Fibroblast of villous mesenchyme (primary cell): ENCODE data around the gene VAT1L. TPM values are rescaled to one million over a fixed set of nuclear protein-coding genes. Genes with fewer than 3 reads are reported as not detected.

Experiments used
- DNase-seq: peaks from one replicate; pipeline ENCODE4 v3.0.0-alpha.2; 2010; ENCODE audit warnings: low read depth
- H3K4me3 ChIP-seq: 2 replicates; pipeline ENCODE4 v1.5.1; 2011; ENCODE audit warnings: low read depth, mild to moderate bottlenecking, low read length
- CTCF ChIP-seq: IDR thresholded peaks from 2 replicates; pipeline ENCODE4 v1.5.1; 2012; ENCODE audit warnings: low read depth, mild to moderate bottlenecking, low read length; ENCODE audit not compliant: insufficient read depth
- total RNA-seq: library from RNA; depleted of rRNA; stranded (reverse); fragments of >200 nt; gene quantifications from 2 replicates; pipeline ENCODE4 v1.2.3, GENCODE V29; 2012

The VAT1L gene
- total RNA-seq, 1 donor, result 37.6 TPM

DNA sequence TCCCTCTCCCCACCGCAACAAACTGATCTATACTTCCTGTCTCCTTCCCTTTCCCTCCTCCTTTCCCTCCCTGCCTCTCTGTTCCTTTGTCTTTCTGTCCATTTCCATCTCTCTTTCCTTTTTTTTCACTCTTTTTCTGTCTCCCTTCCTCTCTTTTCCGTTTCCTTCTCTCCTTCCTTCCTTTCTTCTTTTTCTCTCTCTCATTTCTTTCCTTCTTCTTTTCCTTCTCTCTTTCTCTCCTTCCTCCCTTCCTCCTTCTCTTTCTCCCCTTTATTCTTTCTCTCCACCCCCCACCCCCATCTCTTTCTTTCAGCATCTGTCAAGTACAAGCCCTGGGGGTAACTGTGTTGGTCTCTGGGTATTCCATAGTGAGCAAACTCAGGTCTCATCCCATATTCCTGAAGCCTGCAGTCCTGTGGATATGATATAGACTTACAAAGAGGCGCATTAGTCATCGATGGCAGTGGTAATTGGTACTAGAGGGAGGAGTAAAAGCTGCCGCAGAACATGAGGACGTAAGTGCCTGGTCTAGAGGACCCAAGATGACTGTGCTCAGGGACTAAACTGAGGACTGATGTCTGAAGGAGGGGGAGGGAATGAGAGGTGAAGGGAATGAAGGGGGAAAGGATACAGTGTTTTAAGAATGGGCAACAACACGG, 50.4 kb downstream of the VAT1L start:
- H3K4me3 ChIP-seq, result no peak overlapping the region
- no peak for DNase-seq

DNA sequence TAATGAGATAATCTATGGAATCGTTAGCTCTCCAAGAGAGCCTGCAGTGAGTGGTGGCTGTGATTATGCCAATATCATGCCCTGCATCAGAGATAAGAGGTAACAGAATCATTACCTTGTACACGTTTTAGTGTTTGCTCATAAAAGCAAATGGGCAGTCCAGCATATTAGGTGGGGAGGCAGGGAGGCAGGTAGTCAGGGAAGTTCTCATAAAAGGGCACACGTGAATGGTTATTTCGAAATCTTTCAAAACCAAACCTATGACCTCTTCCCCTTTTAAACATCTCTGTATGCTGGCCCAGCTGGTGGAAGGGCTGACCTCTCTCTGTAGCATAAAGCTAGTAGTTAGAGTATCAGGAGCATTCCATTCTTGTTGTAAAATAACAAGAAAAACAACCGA, 51.7 kb downstream of the VAT1L start:
- no peak overlapping the region for H3K4me3 ChIP-seq
- peak; percentile 66 for DNase-seq
- no peak for TF ChIP-seq CTCF

More for the DNA sequence above, 50.4 kb downstream of the VAT1L start:
- TF ChIP-seq CTCF, result no peak

- DNase-seq, result peak; percentile 83
- no peak for TF ChIP-seq CTCF
- no peak overlapping the region for H3K4me3 ChIP-seq
These were observed 52.5 kb downstream of the VAT1L start for GRCh38 chr16:77840673-77841501.

DNA sequence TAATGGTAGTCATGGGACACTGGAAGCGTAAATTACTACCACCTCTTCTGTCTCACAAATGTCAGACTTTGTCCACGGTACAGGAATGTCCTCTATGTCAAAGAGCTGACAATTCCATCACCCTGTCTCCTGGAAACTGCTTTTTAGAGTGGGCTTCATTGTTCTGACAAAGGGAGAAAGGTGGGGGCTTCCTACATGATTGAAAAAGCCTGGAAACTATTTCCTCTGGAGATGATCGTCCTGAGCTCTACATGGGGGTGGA, 53.1 kb downstream of the VAT1L start:
- no peak for DNase-seq
- no peak for TF ChIP-seq CTCF
- no peak overlapping the region for H3K4me3 ChIP-seq

DNA sequence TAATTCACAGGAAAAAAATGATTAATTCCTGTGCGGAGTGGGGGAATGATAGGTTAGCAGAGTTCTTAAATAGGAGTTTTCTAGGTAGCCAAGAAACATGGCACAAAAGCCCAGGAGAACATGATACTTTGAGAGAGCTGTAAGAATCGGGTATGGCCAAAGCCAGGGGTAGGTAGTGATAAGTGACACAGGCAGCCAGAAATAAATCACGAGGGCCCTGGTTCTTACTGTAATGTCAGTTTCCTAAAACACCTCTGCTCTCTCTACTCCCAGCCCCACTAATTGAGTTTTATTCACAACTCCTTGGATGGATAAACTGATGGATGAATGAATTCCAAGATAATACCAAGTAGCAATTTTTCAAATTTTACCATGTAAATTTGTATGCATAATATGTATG, 54.1 kb downstream of the VAT1L start:
- DNase-seq, result no peak
- no peak for TF ChIP-seq CTCF
- H3K4me3 ChIP-seq, result no peak overlapping the region

GRCh38 chr16:77843405-77843804, 55.0 kb downstream of the VAT1L start:
- no peak overlapping the region for H3K4me3 ChIP-seq
- no peak for TF ChIP-seq CTCF
- DNase-seq, result no peak
